HG03469 (cell line): Measurements from ENCODE around the gene C15orf62.

Experiments
- ATAC-seq: cut with Tn5 transposase; IDR thresholded peaks from one replicate; pipeline ENCODE4 v1.9.1; 2021; ENCODE audit warnings: mild to moderate bottlenecking, moderate library complexity, moderate number of reproducible peaks; ENCODE audit not compliant: unreplicated experiment

Gene C15orf62

GRCh38 chr15:40808861-40809450 lies 39.2 kb downstream of the C15orf62 start:
- no peak for ATAC-seq

GRCh38 chr15:40812721-40813425 lies 43.1 kb downstream of the C15orf62 start:
- ATAC-seq, result no peak

- no peak for ATAC-seq
Measured at GRCh38 chr15:40815042-40815698, 45.4 kb downstream of the C15orf62 start.

GRCh38 chr15:40819048-40819447 lies 49.3 kb downstream of the C15orf62 start:
- no peak for ATAC-seq

- no peak for ATAC-seq
Measured at GRCh38 chr15:40821195-40821594, 51.4 kb downstream of the C15orf62 start.
